Measurements from ENCODE around the gene TMEM175.

- no peak for TF ChIP-seq CTCF (IDR thresholded peaks at IDR 0.05)
- no peak for TF ChIP-seq POLR2A (IDR thresholded peaks at IDR 0.05)
Measured at GRCh38 chr4:1002131-1002630, 69.9 kb downstream of the TMEM175 start.
